Activated CD8-positive, alpha-beta T cell treated with anti-CD3 and anti-CD28 coated beads, Interleukin-2, amount 10 ng/mL, durations not matched to agents 7 days and 5 days (primary cell): ENCODE measurements around the gene CDC25C. TPM values are rescaled to one million over a fixed set of nuclear protein-coding genes. Genes with fewer than 3 reads are reported as not detected.

Source experiments
- ATAC-seq: fragments of 150-1000 bp; cut with Tn5 transposase; one replicate; pipeline ENCODE4 v1.10.0; 2021; ENCODE audit warnings: moderate library complexity
- CTCF ChIA-PET: fragments of 350-600 bp; sonication (Branson Sonifier 250); formaldehyde crosslinking; loops from one replicate; lab custom pipeline; 2021; ENCODE audit warnings: antibody characterized with exemption; lab: Charles Lee
- POLR2A ChIA-PET: fragments of 350-600 bp; sonication (Branson Sonifier 250); formaldehyde crosslinking; loops from one replicate; lab custom pipeline; 2021; ENCODE audit warnings: antibody characterized with exemption; lab: Charles Lee
- DNase-seq: peaks from one replicate; pipeline ENCODE4 v3.0.0-alpha.2; 2020
- H3K27ac Mint-ChIP-seq: one replicate; pipeline ENCODE4 v1.8.0; 2021; ENCODE audit warnings: mild to moderate bottlenecking, mixed read lengths
- H3K27me3 Mint-ChIP-seq: one replicate; pipeline ENCODE4 v1.8.0; 2021; ENCODE audit warnings: low read depth, mixed read lengths
- H3K36me3 Mint-ChIP-seq: one replicate; pipeline ENCODE4 v1.8.0; 2021; ENCODE audit warnings: low read depth, mixed read lengths
- H3K4me1 Mint-ChIP-seq: one replicate; pipeline ENCODE4 v1.8.0; 2021; ENCODE audit warnings: low read depth, mixed read lengths
- H3K4me3 Mint-ChIP-seq: one replicate; pipeline ENCODE4 v1.8.0; 2021; ENCODE audit warnings: mild to moderate bottlenecking, mixed read lengths
- H3K9me3 Mint-ChIP-seq: one replicate; pipeline ENCODE4 v1.8.0; 2022; ENCODE audit warnings: mixed read lengths; ENCODE audit not compliant: insufficient read depth
- total RNA-seq, 2 experiments: library from RNA; stranded (reverse); gene quantifications; one replicate each; pipeline ENCODE4 v1.2.3, GENCODE V29; 2021

CDC25C gene
- total RNA-seq, 2 experiments from 2014 or later: 15.0 to 18.3 TPM

DNA sequence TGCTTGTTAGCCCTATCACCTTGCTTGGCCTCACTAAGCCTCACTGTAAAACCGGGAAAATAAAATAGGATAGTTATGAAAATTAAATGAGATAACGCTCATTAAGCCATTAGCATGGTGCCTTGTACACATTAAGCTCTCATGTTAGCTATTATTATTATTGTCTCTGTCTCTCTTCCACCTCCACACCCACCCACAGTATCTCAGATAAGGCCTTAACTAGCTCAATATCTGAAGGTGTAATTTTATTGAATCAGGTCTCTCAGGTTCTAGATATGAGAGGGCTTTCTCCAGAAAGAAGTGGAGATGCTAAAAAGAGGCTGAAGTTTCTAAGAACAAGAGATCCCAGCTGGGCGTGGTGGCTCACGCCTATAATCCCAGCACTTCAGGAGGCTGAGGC, 84.8 kb downstream of the CDC25C start:
- Mint-ChIP-seq H3K36me3 (no peaks in the 10 kb centered on the region), H3K9me3 (no peaks in the 10 kb centered on the region), H3K27me3 (peaks cover 32% of the 10 kb centered on the region), H3K27ac (no peak overlapping the region), H3K4me3 (no peak overlapping the region), H3K4me1 (no peaks in the 10 kb centered on the region)
- no peak for ATAC-seq
- ChIA-PET POLR2A (no interaction called here), CTCF (interaction anchor here (0.7 kb wide), 1 partner anchor 103 kb away, joined by 3 read pairs; no protein-coding TSS in a partner anchor)
- DNase-seq: no peak

DNA sequence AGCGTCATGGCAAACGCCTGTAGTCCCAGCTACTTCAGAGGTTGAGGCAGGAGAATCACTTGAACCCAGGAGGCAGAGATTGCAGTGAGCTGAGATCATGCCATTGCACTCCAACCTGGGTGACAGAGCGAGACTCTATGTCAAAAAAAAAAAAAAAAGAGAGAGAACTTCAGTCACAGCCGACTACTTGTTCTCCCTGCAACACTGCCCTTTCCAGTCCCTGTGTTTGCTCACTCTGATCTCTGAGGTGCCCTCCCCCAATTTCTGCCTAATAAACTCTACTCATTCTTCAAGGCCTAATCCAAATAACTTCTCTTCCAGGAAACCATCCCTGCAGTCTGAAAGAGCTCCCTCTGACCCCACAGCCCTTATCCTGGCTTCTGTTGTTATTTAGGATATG, 85.3 kb downstream of the CDC25C start:
- ATAC-seq (no peak), DNase-seq (no peak)
- H3K27me3 Mint-ChIP-seq: peaks cover 35% of the 10 kb centered on the region
- H3K36me3 Mint-ChIP-seq: no peaks in the 10 kb centered on the region
- H3K27ac Mint-ChIP-seq: no peak overlapping the region
- H3K9me3 Mint-ChIP-seq: no peaks in the 10 kb centered on the region
- peaks cover 3% of the 10 kb centered on the region for H3K4me1 Mint-ChIP-seq
- ChIA-PET CTCF (interaction anchor here (0.7 kb wide), 1 partner anchor 103 kb away, joined by 3 read pairs; no protein-coding TSS in a partner anchor), POLR2A (no interaction called here)
- no peak overlapping the region for H3K4me3 Mint-ChIP-seq

DNA sequence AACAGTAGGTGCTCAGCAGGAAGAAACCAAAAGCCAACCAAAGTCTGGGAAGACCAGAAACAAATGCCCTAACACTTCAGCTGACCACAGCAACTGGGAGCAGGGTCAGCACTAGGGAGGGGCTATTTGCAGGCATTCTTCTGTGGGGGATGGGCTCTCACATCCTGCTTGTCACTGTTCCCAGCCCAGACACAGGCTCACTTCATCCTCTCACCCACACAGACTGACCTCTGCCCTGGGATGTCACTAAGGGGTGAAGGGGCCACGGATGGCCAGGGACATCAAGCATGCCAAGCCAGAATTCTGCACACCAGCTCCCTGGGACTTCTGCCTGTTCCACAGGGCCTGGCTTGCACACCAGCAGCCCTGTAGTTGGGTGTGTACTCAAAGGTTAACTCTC, 85.9 kb downstream of the CDC25C start:
- DNase-seq: no peak
- H3K9me3 Mint-ChIP-seq: no peaks in the 10 kb centered on the region
- H3K27me3 Mint-ChIP-seq: peaks cover 41% of the 10 kb centered on the region
- no peaks in the 10 kb centered on the region for H3K36me3 Mint-ChIP-seq
- CTCF ChIA-PET: interaction anchor here (1.3 kb wide), 1 partner anchor 106 kb away, joined by 5 read pairs; no protein-coding TSS in a partner anchor
- POLR2A ChIA-PET: no interaction called here
- H3K27ac Mint-ChIP-seq: no peak overlapping the region
- no peak for ATAC-seq
- H3K4me1 Mint-ChIP-seq: peaks cover 9% of the 10 kb centered on the region
- H3K4me3 Mint-ChIP-seq: no peak overlapping the region

DNA sequence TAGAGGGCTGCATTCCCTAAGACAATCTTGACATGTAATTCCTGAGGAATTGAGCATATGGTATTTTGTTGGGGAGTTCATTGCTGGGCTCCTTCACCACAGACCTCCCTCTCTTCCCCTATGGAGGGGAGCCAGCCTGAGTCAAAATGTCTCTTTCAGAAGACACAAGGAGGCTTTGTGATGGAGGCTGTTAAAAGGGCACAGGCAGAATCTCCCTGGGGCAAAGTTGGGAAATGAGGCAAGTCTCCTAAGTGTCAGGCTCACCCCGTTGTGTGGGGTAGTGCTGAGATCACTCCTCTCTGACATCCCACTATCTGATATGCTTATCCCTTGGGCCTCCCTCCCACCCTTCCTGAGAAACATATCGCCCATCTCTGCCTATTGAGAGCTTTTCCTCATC, 87.8 kb downstream of the CDC25C start:
- POLR2A ChIA-PET: no interaction called here
- no peaks in the 10 kb centered on the region for H3K36me3 Mint-ChIP-seq

DNA sequence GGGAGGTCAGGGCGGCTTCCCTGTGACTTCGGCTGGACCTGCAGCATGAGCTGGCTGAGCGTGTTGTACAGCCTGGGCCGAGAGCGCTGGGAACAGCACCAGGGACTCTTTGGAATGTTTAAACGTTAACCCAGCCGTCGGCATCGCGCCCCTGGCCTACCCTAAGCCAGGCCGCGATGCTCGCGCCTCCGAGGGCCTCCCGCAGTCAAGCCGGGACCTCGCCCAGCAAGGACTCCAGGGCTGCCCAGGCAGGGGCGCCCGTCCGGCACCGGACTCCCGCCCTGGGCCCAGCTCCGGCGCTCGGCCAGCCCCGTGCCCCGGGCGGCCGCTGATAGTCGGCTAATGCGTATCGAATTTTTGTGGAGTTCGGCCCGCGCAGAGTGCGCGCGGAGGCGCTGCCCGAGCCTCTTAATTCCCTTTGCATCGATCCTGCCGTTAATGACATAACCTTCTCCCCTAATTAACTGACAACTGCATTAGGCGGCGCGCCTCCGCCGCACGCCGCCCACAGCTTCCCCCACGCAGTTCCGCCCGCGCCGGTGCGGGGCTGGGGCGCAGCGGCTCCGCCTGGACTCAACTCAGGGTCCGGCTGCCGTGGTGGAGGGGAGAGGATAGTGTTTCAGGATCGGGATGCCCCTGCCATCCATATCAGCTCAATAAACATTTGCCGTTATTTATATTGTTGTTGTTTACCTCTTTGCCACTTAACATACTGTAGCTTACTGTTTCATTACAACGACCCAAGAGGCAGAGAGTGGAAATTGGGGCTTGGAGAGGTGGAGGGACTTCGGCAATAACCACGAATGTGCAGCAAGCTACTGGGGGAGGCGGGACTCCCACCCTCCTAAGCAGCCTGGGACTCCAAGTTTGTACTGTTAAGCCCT, 89.7 kb downstream of the CDC25C start:
- no peaks in the 10 kb centered on the region for H3K9me3 Mint-ChIP-seq
- ChIA-PET POLR2A (no interaction called here), CTCF (interaction anchor here (0.6 to 0.8 kb wide), 2 partner anchors 29 to 110 kb away, joined by 3 to 4 read pairs; partner anchors contain the start of gene KDM3B)
- peaks cover 49% of the 10 kb centered on the region for H3K27me3 Mint-ChIP-seq
- peaks cover 12% of the 10 kb centered on the region for H3K4me1 Mint-ChIP-seq
- no peak overlapping the region for H3K27ac Mint-ChIP-seq
- H3K4me3 Mint-ChIP-seq: peak overlapping the region; percentile 18
- DNase-seq (peak; percentile 23), ATAC-seq (peak; percentile 70)
- H3K36me3 Mint-ChIP-seq: no peaks in the 10 kb centered on the region

More for the DNA sequence above, 87.8 kb downstream of the CDC25C start:
- ATAC-seq: no peak
- Mint-ChIP-seq H3K27me3 (peaks cover 49% of the 10 kb centered on the region), H3K4me1 (peaks cover 12% of the 10 kb centered on the region), H3K9me3 (no peaks in the 10 kb centered on the region), H3K27ac (no peak overlapping the region), H3K4me3 (no peak overlapping the region)
- DNase-seq: no peak
- CTCF ChIA-PET: interaction anchor here (1.1 kb wide), 1 partner anchor 21 kb away, joined by 5 read pairs; no protein-coding TSS in a partner anchor

DNA sequence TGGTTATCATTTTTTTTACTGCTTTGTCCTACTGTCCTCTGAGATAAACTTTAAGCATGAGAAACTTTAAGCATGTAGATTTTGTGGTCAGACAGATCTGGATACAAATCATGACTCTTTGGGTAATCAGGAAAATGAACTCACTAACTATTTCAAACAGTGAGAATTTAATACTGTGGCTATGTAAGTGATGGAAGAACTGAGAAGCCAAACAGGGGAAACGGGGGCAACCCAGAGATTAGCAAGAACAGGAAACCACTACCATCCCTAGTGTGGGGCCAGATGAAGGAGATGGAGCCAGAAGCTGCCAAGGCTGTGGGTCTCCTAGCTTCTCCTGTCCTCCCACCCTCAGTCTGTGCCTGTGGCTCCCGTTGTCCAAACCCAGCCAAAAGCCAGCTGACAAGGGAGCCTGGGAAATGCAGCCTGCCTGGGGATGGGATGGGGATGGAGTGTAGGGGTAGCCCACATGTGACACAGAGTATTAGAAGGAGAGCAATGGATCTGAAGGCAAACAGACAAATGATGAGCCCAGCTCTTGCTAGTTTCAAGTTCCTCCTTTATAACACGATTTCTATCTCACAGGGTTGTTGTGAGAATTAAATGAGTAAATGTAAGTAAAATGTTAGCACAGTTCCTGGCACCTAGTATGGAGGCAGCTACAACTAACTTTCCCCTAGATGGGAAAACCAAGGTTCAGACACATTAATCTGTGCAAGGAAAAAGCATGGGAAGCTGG, 90.8 kb downstream of the CDC25C start:
- no peak overlapping the region for H3K4me3 Mint-ChIP-seq
- ChIA-PET POLR2A (interaction anchor here (0.9 kb wide), 1 partner anchor 28 kb away, joined by 3 read pairs; the partner anchor contains the start of gene CDC23), CTCF (interaction anchor here (0.6 kb wide), 1 partner anchor 28 kb away, joined by 3 read pairs; no protein-coding TSS in a partner anchor)
- peak; percentile 25 for DNase-seq
- peak; percentile 67 for ATAC-seq
- H3K27me3 Mint-ChIP-seq: peaks cover 49% of the 10 kb centered on the region
- no peaks in the 10 kb centered on the region for H3K9me3 Mint-ChIP-seq
- no peaks in the 10 kb centered on the region for H3K36me3 Mint-ChIP-seq
- no peak overlapping the region for H3K27ac Mint-ChIP-seq
- peaks cover 12% of the 10 kb centered on the region for H3K4me1 Mint-ChIP-seq

DNA sequence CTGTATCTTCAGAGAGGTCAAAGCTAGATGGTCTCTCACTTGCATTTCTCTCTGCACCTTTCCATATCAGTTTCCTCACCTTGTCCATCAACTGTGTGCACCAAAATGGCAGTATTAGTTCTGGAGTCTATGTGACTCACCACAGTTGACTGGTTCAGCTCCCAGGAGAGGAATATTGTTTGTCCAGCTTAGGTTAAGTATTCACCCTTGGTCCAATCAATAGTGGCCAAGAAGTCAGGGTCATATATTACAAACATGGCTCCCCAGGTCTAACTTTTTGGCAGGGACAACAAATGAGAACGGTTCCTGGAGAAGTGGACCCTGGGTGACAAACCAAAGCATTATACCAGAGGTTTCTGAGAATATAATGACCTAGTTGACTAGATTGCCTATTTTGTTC, 93.6 kb downstream of the CDC25C start:
- peaks cover 32% of the 10 kb centered on the region for H3K27me3 Mint-ChIP-seq
- H3K4me3 Mint-ChIP-seq: no peak overlapping the region
- no peak overlapping the region for H3K27ac Mint-ChIP-seq
- ATAC-seq (no peak), DNase-seq (no peak)
- ChIA-PET POLR2A (no interaction called here), CTCF (interaction anchor here (1.4 kb wide), 1 partner anchor 13 kb away, joined by 3 read pairs; no protein-coding TSS in a partner anchor)
- peaks cover 12% of the 10 kb centered on the region for H3K4me1 Mint-ChIP-seq
- H3K9me3 Mint-ChIP-seq: no peaks in the 10 kb centered on the region
- H3K36me3 Mint-ChIP-seq: no peaks in the 10 kb centered on the region

Other genes starting within 250 kb of the CDC25C start
- gene WNT8A, start 247.8 kb downstream of the CDC25C start, total RNA-seq: not detected
- gene NME5, start 192.4 kb downstream of the CDC25C start, total RNA-seq: not detected
- 10 to 100 TPM; 72.3 to 76.3 TPM for gene BRD8, start 153.2 kb downstream of the CDC25C start, total RNA-seq
- gene KIF20A, start 152.7 kb downstream of the CDC25C start, total RNA-seq: 10 to 100 TPM; 70.1 to 72.0 TPM
- 10 to 100 TPM; 34.1 to 36.6 TPM for gene CDC23, start 118.5 kb downstream of the CDC25C start, total RNA-seq
- gene GFRA3, start 57.2 kb downstream of the CDC25C start, total RNA-seq: under 1 TPM; 0.16 to 0.18 TPM
- gene FAM53C, start 6.5 kb upstream of the CDC25C start, total RNA-seq: 10 to 100 TPM; 26.9 to 29.9 TPM
- gene KDM3B, start 20.9 kb upstream of the CDC25C start, total RNA-seq: 10 to 100 TPM; 53.1 to 55.0 TPM
- 1 to 10 TPM in 1 of 2 experiments, under 1 TPM in 1; 0.68 to 1.1 TPM for gene REEP2, start 107.3 kb upstream of the CDC25C start, total RNA-seq
- 10 to 100 TPM in 1 of 2 experiments, 1 to 10 TPM in 1; 8.9 to 10.1 TPM for gene EGR1, start 133.7 kb upstream of the CDC25C start, total RNA-seq
- gene ETF1, start 211.4 kb upstream of the CDC25C start, total RNA-seq: 10 to 100 TPM; 92.7 to 93.3 TPM
- 100 to 1,000 TPM; 214 to 216 TPM for gene HSPA9, start 243.6 kb upstream of the CDC25C start, total RNA-seq